HepG2 (cell line): ENCODE results near the gene IBTK. TPM values are rescaled to one million over a fixed set of nuclear protein-coding genes. Genes with fewer than 3 reads are reported as not detected.

ENCODE experiments used
- ATAD3A ChIP-seq: sonication (generic); formaldehyde crosslinking; IDR thresholded peaks from 2 replicates; pipeline ENCODE4 v1.4.0; 2020; ENCODE audit warnings: missing genetic modification reagents
- BHLHE40 ChIP-seq: IDR thresholded peaks from 2 replicates; pipeline ENCODE4 v1.6.1; 2011; ENCODE audit warnings: low read length, improper control_type of control experiment
- CENPBD1 ChIP-seq: sonication (generic); formaldehyde crosslinking; IDR thresholded peaks from 2 replicates; pipeline ENCODE4 v1.8.0; 2022; ENCODE audit warnings: missing genetic modification reagents, low read depth, mild to moderate bottlenecking, borderline replicate concordance
- E2F1 ChIP-seq: sonication (generic); formaldehyde crosslinking; IDR thresholded peaks from 2 replicates; pipeline ENCODE4 v1.5.0; 2020; ENCODE audit warnings: missing genetic modification reagents
- FOSL1 ChIP-seq: sonication (generic); formaldehyde crosslinking; IDR thresholded peaks from 2 replicates; pipeline ENCODE4 v1.9.0; 2021; ENCODE audit warnings: missing genetic modification reagents, borderline replicate concordance
- HDAC1 ChIP-seq: sonication (generic); formaldehyde crosslinking; IDR thresholded peaks from 2 replicates; pipeline ENCODE4 v1.5.1; 2020; ENCODE audit warnings: mild to moderate bottlenecking, missing genetic modification reagents
- HHEX ChIP-seq: IDR thresholded peaks from 2 replicates; pipeline ENCODE4 v1.6.1; 2016; ENCODE audit warnings: control low read depth
- HNF1B ChIP-seq: sonication (generic); formaldehyde crosslinking; IDR thresholded peaks from 2 replicates; pipeline ENCODE4 v1.5.1; 2020; ENCODE audit warnings: mild to moderate bottlenecking, moderate library complexity, missing genetic modification reagents
- IKZF1 ChIP-seq: fragments of 450-650 bp; IDR thresholded peaks from 2 replicates; pipeline ENCODE4 v1.7.1; 2016
- JUND ChIP-seq: sonication (generic); formaldehyde crosslinking; IDR thresholded peaks from 2 replicates; pipeline ENCODE4 v1.8.0; 2022; ENCODE audit warnings: mild to moderate bottlenecking, missing genetic modification reagents
- KDM1A ChIP-seq: IDR thresholded peaks from 2 replicates; pipeline ENCODE4 v1.6.1; 2016; ENCODE audit warnings: missing compliant biosample characterization
- KDM2A ChIP-seq: sonication (generic); formaldehyde crosslinking; IDR thresholded peaks from 2 replicates; pipeline ENCODE4 v1.4.0; 2020; ENCODE audit warnings: low read depth, missing genetic modification reagents, borderline replicate concordance
- MAZ ChIP-seq, 2 experiments: sonication (generic) in 1 of 2; formaldehyde crosslinking in 1 of 2; IDR thresholded peaks; 2 replicates each; pipeline versions ENCODE4 v1.5.0 to v1.6.1; 2012 to 2020; ENCODE audit warnings: low read depth in 2 of 2, mild to moderate bottlenecking in 2 of 2, borderline replicate concordance in 1 of 2, improper control_type of control experiment in 1 of 2, low read length in 1 of 2, missing genetic modification reagents in 1 of 2, moderate library complexity in 1 of 2
- MED8 ChIP-seq: sonication (generic); formaldehyde crosslinking; IDR thresholded peaks from 2 replicates; pipeline ENCODE4 v1.8.1; 2023; ENCODE audit warnings: mild to moderate bottlenecking, missing genetic modification reagents; ENCODE audit not compliant: insufficient replicate concordance
- MIXL1 ChIP-seq: IDR thresholded peaks from 2 replicates; pipeline ENCODE4 v1.6.1; 2016
- NKX3-1 ChIP-seq: sonication (generic); formaldehyde crosslinking; IDR thresholded peaks from 2 replicates; pipeline ENCODE4 v1.5.0; 2020; ENCODE audit warnings: missing genetic modification reagents
- PPARG ChIP-seq: conservative IDR thresholded peaks from 2 replicates; pipeline ENCODE4 v1.6.1; 2016; ENCODE audit warnings: missing biosample characterization, missing genetic modification reagents
- SALL2 ChIP-seq: sonication (generic); formaldehyde crosslinking; IDR thresholded peaks from 2 replicates; pipeline ENCODE4 v1.8.1; 2023; ENCODE audit warnings: mild to moderate bottlenecking, missing genetic modification reagents, inconsistent platforms
- SNAI1 ChIP-seq: sonication (generic); formaldehyde crosslinking; IDR thresholded peaks from 2 replicates; pipeline ENCODE4 v1.5.0; 2020; ENCODE audit warnings: mild to moderate bottlenecking, missing genetic modification reagents, borderline replicate concordance
- SP1 ChIP-seq, 2 experiments: fragments of 450-650 bp in 1 of 2; sonication (generic) in 1 of 2; formaldehyde crosslinking in 1 of 2; IDR thresholded peaks; 2 replicates each; pipeline versions ENCODE4 v1.4.0 to v1.6.1; 2016 to 2020; ENCODE audit warnings: missing genetic modification reagents in 1 of 2
- YY1 ChIP-seq: IDR thresholded peaks from 2 replicates; pipeline ENCODE4 v1.6.1; 2011; ENCODE audit warnings: low read length, low read depth, moderate library complexity, mild to moderate bottlenecking; ENCODE audit not compliant: insufficient read depth, insufficient replicate concordance
- ZBTB3 ChIP-seq: sonication (generic); formaldehyde crosslinking; IDR thresholded peaks from 2 replicates; pipeline ENCODE4 v1.4.0; 2020; ENCODE audit warnings: low read depth, mild to moderate bottlenecking, moderate library complexity, missing genetic modification reagents, borderline replicate concordance
- ZKSCAN8 ChIP-seq: IDR thresholded peaks from 2 replicates; pipeline ENCODE4 v1.6.1; 2016; ENCODE audit warnings: borderline replicate concordance, missing genetic modification reagents, missing compliant biosample characterization
- ZMAT3 ChIP-seq: sonication (generic); formaldehyde crosslinking; conservative IDR thresholded peaks from 2 replicates; pipeline ENCODE4 v1.7.0; 2021; ENCODE audit warnings: missing genetic modification reagents
- ZNF674 ChIP-seq: sonication (generic); formaldehyde crosslinking; IDR thresholded peaks from 2 replicates; pipeline ENCODE4 v1.5.0; 2020; ENCODE audit warnings: low read depth, mild to moderate bottlenecking, missing genetic modification reagents
- ZNF740 ChIP-seq: sonication (generic); formaldehyde crosslinking; IDR thresholded peaks from 2 replicates; pipeline ENCODE4 v1.4.0; 2020; ENCODE audit warnings: missing genetic modification reagents
- ZNF780A ChIP-seq: sonication (generic); formaldehyde crosslinking; IDR thresholded peaks from 2 replicates; pipeline ENCODE4 v1.8.0; 2022; ENCODE audit warnings: mild to moderate bottlenecking, missing genetic modification reagents, moderate library complexity
- polyA plus RNA-seq, 8 experiments: library from polyadenylated mRNA; depleted of rRNA in 3 of 8; stranded (reverse) in 7 of 8; unstranded in 1 of 8; fragments of >200 nt; fragmentation: Illumina TruSeq in 4 of 8; extraction: Trizol in 4 of 8; gene quantifications; 2 replicates each; pipeline versions ENCODE4 v1.2.1 to v1.2.3, GENCODE V29; 2011 to 2016; ENCODE audit warnings: low read depth in 4 of 8, missing spikeins in 1 of 8, mixed read lengths in 1 of 8; ENCODE audit not compliant: insufficient read depth in 1 of 8
- total RNA-seq, 5 experiments: library from RNA; depleted of rRNA; stranded (reverse); fragments of >200 nt; fragmentation: Illumina TruSeq; extraction: Trizol; gene quantifications; 2 replicates each; pipeline ENCODE4 v1.2.3, GENCODE V29; 2016; ENCODE audit warnings: low read depth in 1 of 5

The IBTK gene
- total and polyA plus RNA-seq, 2 of the 13 experiments (the other 11 are each of a cell fraction or from before 2014, with no cell fraction given) = 23.8 to 60.0 TPM

- TF ChIP-seq YY1 = peak; percentile 84
- TF ChIP-seq ZBTB3 (CRISPR knock-in tag) = 0 out of 2 replicates have a peak, but pooled peaks have one; percentile 6
- peak; percentile 23 for TF ChIP-seq HDAC1
- TF ChIP-seq MIXL1 = no peak
- peak; percentile 11; the same call in 1 of the 2 replicates for TF ChIP-seq HNF1B
- TF ChIP-seq ZKSCAN8 (CRISPR knock-in tag) = no peak
- TF ChIP-seq SALL2 (CRISPR knock-in tag) = peak; percentile 61; the same call in 1 of the 2 replicates
- 0 out of 2 replicates have a peak, but pooled peaks have one; percentile 49 for TF ChIP-seq ZMAT3 (CRISPR knock-in tag)
- TF ChIP-seq SNAI1 (CRISPR knock-in tag) = peak; percentile 86; the same call in 1 of the 2 replicates
- peak; percentile 60; the same call in 1 of the 2 replicates for TF ChIP-seq NKX3-1
- no peak for TF ChIP-seq HHEX (CRISPR knock-in tag)
- TF ChIP-seq E2F1 = 0 out of 2 replicates have a peak, but pooled peaks have one; percentile 11
- TF ChIP-seq KDM2A (CRISPR knock-in tag) = peak; percentile 23
- TF ChIP-seq PPARG (CRISPR knock-in tag) = peak; percentile 60; the same call in 1 of the 2 replicates
- no peak; the same call in 1 of the 2 replicates for TF ChIP-seq BHLHE40
- TF ChIP-seq SP1 (IDR thresholded peaks at IDR 0.05) = no peak
- TF ChIP-seq SP1 (CRISPR knock-in tag; IDR thresholded peaks at IDR 0.05) = peak; percentile 36; the same call in 1 of the 2 replicates
- TF ChIP-seq IKZF1 = no peak
- TF ChIP-seq KDM1A (CRISPR knock-in tag) = no peak
- TF ChIP-seq CENPBD1 (CRISPR knock-in tag) = 0 out of 2 replicates have a peak, but pooled peaks have one; percentile 22
- 0 out of 2 replicates have a peak, but pooled peaks have one; percentile 16 for TF ChIP-seq JUND
- no peak for TF ChIP-seq ZNF780A (CRISPR knock-in tag)
- TF ChIP-seq ZNF674 = 0 out of 2 replicates have a peak, but pooled peaks have one; percentile 35
- TF ChIP-seq MED8 (CRISPR knock-in tag) = peak; percentile 82
- no peak for TF ChIP-seq ZNF740 (CRISPR knock-in tag)
- TF ChIP-seq FOSL1 (CRISPR knock-in tag) = peak; percentile 51; the same call in 1 of the 2 replicates
- no peak for TF ChIP-seq MAZ (IDR thresholded peaks at IDR 0.05; ENCODE audit: borderline replicate concordance, low read depth, low read length)
- peak; percentile 43; the same call in 1 of the 2 replicates for TF ChIP-seq MAZ (CRISPR knock-in tag; IDR thresholded peaks at IDR 0.05; ENCODE audit: low read depth)
- TF ChIP-seq ATAD3A = 0 out of 2 replicates have a peak, but pooled peaks have one; percentile 11
These were observed at the start of gene IBTK (continued) for GRCh38 chr6:82247505-82248272.
